ENCODE data around the gene TRNP1.
"Not testable (repeated sequence)": the region's sequence is repeated elsewhere in the genome, so short reads cannot be mapped to it uniquely, and the experiment has no call there.

TRNP1 gene

DNA sequence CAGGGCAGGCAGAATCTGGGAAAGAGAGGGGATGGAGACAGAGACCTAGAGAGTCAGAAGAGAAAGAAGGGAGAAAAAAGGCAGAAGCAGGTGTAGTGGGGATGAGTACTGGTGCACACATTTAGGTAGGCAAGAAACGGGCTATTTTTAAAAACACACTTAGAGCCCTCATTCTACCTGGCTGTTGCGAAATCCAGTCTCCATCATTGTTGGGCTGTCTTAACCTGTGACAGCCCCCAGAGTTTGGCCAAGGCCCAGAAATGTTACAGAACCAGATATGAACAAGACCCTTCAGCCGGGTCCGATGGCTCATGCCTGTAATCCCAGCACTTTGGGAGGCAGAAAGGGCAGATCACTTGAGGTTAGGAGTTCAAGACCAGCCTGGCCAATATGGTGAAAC lies 20.7 kb upstream of the TRNP1 start:
- no peak for DNase-seq (ENCODE audit: low read depth in 2 of 2)

DNA sequence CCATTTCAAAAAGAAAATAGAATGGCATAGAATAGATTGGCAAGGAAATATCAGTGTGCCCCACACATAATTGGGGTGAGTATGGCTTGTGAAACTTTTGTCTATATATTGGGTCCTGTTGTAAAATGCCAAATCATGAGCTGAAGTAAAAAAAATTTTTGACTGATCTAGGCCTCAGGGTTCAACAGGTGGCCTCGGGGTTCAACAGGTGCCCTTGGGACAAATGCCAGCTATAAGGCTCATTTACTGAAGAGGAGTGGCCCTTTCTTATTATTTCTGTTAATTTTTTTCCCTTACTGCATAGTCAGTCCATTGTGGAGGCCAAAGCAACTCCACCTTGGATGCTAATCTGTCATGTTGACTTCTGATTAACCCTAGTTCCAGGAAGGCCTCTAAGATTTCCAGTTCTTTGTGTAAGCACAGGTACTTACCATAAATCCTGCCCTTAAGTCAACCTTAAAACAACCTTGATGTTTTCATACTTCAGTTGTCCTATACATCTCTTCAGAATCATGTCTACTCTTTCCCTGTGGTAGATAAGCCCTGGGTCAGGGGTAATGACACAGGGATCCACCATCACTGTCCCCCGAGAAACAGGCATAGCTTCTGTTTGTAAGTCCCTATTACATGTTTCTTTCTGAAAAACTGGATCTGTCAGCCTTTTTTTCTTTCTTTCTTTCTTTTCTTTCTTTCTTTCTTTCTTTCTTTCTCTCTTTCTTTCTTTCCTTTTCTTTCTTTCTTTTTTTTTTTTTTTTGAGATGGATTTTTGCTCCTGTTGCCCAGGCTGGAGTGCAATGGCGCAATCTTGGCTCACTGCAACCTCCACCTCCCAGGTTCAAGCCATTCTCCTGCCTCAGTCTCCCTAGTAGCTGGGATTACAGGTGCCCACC lies 16.6 kb upstream of the TRNP1 start:
- no peak for DNase-seq (ENCODE audit: low read depth in 2 of 2)

DNA sequence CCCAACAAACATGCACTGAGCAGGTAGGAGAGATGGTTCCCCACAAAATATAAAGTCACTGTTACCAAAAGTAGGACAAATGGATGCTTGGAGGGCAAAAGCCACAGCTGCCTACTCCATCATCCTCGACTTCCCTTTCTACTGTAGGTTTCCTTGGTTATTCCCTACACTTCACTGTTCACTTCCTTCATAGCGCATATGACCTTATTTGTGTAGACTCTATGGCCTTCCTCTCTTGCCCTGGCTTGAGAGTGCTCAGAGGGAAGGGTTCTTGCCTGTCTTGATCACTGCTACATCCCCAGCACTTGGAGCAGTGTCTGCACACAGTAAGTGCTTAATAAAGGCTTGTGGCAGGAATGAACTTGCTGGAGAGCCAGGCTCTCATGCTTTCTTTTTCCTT lies 14.6 kb upstream of the TRNP1 start:
- no peak for DNase-seq (ENCODE audit: low read depth in 2 of 2)

DNA sequence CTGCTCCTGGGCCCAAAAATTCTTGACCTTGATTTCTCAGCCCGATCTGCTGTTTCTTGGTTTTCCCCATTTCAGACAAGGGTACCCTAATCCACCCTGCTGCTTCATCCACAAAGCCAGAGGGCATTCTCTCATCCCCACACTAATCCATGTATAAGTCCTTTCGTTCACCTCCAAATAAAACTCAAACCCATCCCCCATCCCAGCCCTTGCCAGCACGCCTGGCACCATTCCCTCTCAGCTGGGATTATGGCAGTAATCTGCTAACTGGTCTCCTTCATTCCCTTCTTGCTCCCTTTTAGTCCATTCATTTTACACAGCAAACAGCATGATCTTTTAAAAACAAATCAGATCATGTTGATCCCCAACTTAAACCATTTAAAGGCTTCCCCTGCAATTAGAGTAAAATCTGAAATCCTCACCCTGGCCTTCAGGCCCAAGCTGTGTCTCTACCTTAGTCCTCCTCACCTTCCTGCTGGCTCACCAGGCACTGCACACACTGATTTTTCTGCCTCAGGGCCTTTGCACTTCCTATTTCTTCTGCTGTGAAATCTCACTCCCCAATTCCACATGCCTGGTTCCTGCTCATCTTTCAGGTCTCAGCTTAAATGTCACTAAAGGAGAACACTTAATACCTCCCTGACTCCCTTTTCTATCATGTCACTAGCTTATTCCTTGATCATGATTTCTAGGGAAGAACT lies 12.2 kb upstream of the TRNP1 start:
- DNase-seq (ENCODE audit: low read depth in 2 of 2), result no peak

DNA sequence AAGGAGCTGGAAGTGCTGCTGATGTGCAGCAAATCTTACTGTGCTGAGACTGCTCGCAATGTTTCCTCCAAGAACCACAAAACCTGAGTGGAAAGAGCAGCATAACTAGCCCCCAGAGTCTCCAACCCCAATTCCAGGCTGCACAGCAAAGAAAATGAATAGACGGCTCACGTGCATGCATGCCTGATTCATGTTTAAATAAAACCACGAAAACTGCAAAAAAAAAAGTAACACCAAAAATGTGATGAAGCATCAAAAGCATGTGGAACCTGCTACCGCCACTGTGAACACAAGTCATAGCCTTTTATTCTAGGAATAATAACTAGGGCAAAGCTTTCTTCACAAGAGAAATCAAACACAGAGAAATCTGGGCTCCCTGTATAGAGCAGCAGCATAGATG lies 9.6 kb upstream of the TRNP1 start:
- DNase-seq (ENCODE audit: low read depth in 2 of 2), result no peak

DNA sequence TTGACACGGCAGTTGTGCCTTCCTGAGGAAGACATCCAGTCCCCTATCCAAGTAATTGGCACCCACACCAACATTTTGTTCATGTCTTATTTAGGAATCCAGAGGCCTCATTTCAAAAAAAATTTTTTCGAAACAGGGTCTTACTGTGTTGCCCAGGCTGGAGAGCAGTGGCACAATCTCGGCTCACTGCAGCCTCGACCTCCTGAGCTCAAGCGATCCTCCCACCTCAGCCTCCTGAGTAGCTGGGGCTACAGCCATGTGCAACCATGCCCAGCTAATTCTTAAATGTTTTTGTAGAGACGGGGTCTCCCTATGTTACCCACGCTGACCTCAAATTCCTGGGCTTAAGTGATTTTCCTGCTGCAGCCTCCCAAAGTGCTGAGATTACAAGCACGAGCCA lies 9.2 kb upstream of the TRNP1 start:
- no peak for DNase-seq (ENCODE audit: low read depth in 2 of 2)

DNA sequence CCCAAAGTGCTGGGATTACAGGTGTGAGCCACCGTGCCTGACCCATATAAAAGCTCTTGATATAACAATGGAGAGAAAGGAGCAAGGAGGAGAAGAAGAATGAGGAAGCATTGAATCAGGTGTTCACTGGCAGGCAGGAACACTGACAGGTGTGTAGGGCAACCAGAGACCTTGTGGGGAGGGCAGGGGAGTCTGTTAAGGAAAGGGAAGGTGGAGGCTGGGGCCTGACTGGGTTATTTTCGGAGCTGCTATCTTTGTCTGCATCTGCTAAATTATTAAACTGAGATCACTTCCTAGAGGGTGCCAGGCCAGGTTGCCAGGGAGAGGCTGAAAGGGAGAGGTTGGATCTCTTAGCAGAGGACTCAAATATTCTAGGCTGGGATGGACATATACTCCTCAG lies 6.8 kb upstream of the TRNP1 start:
- DNase-seq (ENCODE audit: low read depth in 2 of 2), result no peak

DNA sequence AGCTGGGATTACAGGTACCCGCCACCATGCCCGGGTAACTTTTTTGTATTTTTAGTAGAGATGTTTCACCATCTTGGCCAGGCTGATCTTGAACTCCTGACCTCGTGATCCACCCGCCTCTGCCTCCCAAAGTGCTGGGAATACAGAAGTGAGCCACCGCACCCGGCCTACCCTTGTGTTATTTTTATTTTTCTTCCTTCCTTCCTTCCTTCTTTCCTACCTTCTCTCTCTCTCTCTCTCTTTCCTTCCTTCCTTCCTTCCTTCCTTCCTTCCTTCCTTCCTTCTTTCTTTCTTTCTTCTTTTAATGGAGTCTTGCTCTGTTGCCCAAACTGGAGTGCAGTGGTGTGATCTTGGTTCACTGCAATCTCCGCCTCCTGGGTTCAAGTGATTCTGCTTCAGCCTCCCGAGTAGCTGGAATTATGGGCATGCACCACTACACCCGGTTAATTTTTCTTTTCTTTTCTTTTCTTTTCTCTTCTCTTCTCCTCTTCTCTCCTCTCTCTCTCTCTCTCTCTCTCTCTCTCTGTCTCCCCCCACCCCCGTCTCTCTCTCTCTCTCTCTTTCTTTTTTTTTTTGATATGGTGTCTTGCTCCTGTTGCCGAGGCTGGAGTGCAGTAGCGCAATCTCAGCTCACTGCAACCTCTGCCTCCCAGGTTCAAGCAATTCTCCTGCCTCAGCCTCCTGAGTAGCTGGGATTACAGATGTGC lies 3.9 kb upstream of the TRNP1 start:
- DNase-seq (ENCODE audit: low read depth in 2 of 2), result not testable (repeated sequence)

DNA sequence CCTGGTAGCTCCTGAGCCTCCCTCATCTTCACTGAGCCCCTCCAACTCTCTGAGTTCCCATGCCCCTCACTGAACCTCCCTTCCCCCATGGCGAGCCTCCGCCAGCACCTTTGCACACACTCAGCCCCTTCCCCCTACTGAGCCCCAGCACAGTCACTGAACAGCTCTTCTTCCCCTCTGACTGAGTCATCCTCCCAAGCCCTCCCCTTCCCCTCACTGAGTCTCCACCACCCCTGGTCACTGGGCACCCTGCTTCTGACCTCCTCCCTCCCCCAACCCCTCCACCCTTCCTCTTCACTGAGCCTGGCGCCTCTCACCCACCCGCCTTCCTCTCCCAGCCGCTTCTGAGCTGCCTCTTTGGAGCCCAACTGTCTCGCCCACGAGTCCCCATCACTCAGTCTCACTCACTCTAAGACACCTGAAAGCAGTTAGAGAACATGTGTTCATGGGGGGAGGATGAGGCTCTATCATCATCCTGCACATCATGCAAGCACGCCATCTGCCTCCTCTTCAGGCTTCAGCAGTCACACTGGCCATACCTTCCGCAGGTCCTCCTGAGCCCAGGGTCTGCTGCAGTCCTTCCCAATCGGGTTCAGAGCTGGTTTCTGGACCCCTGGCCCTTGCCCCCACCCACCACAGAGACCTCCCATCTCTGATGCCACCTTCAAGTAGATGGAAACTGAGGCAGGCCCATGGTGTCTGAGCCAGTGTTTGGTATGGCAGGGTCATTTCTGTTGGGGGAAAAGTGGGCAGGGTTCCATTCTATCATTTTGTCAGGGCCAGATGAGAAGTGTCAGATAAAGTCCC lies 2.0 kb upstream of the TRNP1 start:
- no peak for DNase-seq (ENCODE audit: low read depth in 2 of 2)

DNA sequence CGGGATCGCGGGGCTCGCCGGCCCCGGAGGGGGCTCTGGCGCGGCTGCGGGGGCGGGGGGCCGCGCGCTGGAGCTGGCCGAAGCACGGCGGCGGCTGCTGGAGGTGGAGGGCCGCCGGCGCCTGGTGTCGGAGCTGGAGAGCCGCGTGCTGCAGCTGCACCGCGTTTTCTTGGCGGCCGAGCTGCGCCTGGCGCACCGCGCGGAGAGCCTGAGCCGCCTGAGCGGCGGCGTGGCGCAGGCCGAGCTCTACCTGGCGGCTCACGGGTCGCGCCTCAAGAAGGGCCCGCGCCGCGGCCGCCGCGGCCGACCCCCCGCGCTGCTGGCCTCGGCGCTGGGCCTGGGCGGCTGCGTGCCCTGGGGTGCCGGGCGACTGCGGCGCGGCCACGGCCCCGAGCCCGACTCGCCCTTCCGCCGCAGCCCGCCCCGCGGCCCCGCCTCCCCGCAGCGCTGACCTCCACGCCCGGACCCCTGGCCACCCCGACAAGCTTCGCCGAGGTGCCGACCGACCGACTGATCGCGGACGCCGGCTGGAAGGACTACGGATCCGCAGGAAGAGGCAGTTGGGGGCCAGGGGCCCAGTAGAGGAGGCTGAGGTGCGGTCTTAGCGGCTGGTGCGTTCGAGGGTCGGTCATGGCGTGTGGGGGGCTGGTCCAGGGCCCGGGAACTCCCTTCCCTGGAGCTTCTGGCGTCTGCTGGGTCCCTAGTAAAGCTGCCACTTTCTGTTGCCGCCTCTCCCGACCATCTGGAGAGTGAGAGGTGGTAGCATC lies 711 bp downstream of the TRNP1 start:
- DNase-seq (ENCODE audit: low read depth in 2 of 2), result no peak

DNA sequence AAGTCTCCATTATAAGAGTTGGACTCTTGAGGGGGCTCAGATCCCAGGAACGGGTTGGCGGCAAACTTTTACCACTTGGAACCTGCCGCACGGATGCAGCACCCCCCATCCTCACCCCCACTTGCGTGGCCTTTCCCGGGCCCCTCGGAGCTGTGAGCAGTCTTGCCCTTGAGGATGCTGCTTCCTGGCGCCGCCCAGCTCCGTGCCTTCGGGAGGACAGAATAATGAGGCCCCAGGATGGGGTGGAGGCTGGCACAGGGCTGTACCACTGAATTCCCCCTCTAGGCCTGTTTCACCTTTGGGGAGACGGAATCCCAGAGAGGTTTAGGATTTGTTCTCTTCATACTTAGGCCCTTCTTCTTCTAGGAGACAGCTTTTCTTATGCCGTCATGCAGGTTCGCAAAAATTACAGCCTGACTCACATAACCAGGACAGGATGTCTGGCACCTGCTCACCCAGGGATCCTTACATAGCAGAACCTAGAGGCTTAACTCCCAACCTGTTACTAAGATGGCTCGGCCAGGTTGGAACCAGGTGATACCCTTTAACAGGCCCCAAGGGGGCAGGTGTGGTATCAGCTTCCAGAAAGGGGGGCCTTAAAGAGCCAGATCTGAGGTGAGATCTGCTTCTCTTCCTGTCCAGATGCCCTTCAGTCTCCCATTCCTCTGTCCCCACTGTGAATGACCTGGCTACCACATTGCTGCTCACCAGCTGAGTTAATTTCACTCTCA lies 1.5 kb downstream of the TRNP1 start:
- DNase-seq (ENCODE audit: low read depth in 2 of 2), result no peak

DNA sequence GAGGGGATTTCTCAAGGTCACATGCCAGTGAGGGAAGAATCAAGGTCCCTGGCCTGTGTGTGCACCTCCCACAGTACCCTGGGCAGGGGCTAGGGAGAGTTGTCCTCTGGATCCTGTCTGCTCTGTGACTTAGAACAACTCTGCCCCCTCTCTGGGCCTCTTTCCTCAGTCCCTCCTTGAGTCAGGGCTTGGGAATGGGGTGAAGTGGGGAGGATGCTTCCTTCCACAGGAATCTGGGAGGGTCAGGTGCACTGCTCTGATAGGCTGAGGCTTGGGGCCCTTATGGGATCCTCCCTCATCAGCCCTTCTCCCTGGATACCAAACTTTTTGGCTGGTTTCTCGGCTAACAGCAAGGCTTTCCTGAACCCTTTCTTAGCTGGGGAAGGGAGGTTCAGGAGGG lies 2.5 kb downstream of the TRNP1 start:
- DNase-seq (ENCODE audit: low read depth in 2 of 2), result no peak

DNA sequence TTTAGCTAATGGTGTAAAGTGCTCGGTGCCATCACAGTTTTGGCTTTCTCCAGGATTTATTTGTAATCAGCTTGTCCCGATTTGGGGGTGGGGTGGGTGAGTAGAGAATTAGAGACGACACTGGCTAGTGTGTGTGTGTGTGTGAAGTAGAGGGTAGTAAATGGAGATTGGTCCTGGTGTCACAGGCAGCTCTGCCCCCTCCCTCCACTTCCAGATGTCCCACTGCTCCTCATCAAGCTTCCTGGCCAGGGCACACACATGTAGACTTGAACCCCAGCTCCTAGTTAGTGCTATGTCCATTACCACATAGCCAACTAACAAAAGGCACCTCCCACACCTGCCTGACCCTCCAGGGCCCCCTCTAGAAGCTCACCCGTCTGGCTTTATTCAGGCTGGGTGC lies 3.2 kb downstream of the TRNP1 start:
- DNase-seq (ENCODE audit: low read depth in 2 of 2), result no peak

DNA sequence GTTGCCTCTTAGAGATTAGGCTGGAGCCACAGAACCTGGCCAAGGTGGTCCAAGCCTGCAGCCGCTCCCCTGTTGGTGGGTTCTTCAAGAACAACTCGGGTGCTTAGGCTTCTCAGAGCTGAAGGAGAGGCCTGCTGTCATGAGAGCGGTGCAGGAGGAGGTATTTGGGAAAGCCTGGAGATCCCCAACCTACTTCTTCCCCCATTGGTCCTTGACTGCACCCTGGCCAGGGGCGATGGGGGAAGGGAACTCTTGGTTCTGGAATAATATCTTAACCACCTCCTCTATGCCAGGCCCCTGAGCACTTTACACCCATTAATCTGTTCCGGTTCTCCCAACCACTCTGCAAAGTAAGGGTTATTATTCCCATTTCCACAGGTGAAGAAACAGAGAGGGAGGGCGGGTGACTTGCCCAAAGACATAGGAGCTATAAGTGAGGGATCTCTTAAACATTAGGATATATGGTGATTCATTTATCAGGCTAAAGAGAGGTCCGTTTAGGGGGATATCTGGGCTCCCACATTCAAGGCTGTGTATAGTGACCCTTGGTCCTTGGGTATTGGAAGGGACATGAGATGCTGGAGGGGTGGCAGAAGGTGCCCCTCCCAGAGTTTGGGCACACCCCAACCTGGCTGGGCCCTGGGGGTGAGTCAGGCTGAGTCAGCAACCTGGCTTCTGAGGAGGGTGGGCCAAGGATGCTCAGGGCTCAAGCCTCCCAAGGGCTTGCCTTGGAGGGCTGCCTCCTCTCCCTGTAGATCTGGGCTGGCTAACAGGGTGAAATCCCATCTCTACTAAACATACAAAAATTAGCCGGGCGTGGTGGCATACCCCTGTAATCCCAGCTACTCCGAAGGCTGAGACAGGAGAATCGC lies 5.2 kb downstream of the TRNP1 start:
- no peak for DNase-seq (ENCODE audit: low read depth in 2 of 2)

DNA sequence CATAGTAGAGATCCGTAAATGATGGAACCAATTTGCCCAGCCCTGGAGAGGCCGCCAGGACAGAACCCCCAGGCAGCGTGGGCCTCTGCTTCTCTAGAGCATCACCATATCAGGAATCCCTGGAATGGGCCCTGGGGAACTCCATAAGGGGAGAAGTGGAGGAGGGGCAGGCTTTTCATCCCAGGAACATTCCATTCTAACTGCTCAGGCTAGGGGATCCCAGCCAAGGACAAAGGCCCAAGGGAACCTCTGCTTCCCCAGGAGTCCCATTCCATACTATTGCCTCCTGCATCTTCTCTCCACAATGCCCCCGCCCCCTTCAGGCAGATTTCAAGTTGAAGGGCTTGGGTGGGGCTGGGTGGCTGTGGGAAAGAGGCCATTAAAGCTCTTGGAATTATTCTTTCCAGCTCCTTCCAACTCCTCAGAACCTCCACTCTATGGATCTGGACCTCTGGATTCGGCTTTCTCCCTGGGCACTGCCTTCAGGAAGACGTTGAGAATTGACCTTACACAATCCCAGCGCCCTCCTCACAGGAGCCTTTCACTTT lies 6.0 kb downstream of the TRNP1 start:
- no peak for DNase-seq (ENCODE audit: low read depth in 2 of 2)

DNA sequence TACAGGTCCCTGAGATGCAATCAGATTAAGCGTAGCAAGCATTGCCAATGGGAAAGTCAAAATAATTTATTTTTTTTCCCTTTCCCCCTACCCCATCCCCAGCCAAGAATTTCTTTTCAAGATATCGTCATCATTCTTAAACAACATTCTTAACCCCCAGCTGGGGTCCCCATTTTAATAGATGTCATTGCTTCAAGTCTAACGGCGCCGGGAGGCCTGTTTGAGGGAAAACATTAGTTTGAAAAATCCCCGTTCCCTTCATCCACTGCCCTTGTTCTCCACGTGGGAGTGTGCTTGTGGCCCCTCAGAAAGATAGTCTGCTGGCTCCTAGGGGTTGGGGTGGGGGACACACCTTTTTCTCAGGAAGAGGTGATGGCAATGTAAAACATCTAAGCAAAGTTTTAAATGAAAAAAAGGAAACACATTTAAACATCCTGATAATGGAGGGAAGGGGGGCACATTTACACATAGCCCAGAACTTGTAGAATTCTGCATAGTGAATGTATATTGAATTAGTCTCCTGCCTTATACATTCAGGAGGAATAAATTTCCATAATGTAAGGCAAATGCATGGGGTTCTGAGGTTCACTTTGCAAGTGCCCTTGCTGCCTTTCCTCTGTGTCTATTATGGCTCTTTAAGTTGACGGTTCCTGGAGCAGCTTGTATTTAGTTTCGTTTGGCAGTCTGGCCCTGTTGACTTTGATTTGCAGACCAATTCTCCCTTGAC lies 6.8 kb downstream of the TRNP1 start:
- no peak for DNase-seq (ENCODE audit: low read depth in 2 of 2)

DNA sequence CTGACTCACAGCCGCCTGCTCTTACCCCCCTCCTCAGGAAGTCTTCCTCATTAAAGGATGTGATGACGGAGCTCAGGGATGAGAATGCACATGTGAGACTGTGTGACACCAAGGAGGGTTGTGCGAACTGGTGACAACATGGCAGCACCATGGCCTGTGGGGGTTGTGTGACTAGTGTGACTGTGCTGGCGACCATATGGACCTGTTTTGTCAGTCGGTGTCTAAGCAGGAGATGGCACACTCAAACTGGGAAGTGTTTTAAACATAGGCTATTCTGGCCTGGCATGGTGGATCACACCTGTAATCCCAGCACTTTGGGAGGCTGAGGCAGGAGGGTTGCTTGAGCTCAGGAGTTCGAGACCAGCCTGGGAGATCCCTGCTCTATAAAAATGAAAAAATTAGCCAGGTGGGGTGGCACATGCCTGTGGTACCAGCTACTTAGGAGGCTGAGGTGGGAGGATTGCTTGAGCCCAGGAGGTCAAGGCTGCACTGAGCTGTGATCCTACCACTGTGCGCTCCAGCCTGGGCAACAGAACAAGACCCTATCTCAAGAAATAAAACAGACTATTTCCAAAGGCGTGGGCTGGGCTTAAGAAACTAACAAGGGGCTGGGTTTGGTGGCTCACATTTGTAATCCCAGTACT lies 7.4 kb downstream of the TRNP1 start:
- DNase-seq (ENCODE audit: low read depth in 2 of 2), result no peak
